Measurements from ENCODE around the gene SLC39A5. TPM values are rescaled to one million over a fixed set of nuclear protein-coding genes. Genes with fewer than 3 reads are reported as not detected.
"Not testable (repeated sequence)": the region's sequence is repeated elsewhere in the genome, so short reads cannot be mapped to it uniquely, and the experiment has no call there.

Gene SLC39A5
- total RNA-seq, 2 experiments from 2014 or later = 0.64 TPM; not detected in 1

DNA sequence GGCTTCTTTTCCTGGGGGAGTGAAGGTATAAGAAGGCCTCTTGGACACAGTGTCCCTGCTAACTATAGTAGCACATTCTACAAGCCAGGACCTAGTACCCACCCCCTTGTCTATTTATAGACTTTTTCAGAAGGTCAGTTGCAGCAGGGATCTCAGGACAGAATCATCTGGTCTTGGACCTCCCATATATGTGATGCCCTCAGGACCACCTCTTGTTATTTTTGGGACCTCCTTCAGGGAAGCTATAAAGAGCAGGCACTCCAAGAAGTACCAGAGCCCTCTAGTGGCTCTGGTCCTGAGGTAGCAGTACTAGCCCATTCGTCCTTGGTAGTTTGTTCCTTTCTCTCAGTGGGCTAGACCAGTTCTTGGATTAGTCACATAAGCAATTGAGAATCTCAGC lies 41.2 kb downstream of the SLC39A5 start:
- Mint-ChIP-seq H3K4me3 (no peak overlapping the region), H3K27me3 (no peaks in the 10 kb centered on the region), H3K9me3 (no peaks in the 10 kb centered on the region), H3K36me3 (ENCODE audit: low read depth) (peaks cover 41% of the 10 kb centered on the region), H3K4me1 (peaks cover 16% of the 10 kb centered on the region), H3K27ac (no peak overlapping the region)
- ChIA-PET CTCF (interaction anchor here (1.4 to 1.6 kb wide), 2 partner anchors 13 kb away, joined by 3 to 8 read pairs; partner anchors contain the start of gene ANKRD52), POLR2A (no interaction called here)
- no peak for DNase-seq

GRCh38 chr12:56272468-56272867 lies 42.6 kb downstream of the SLC39A5 start:
- H3K27ac Mint-ChIP-seq = not testable (repeated sequence)

GRCh38 chr12:56274299-56274698 lies 44.4 kb downstream of the SLC39A5 start:
- H3K9me3 Mint-ChIP-seq = no peaks in the 10 kb centered on the region
- CTCF ChIA-PET = interaction anchor here (0.6 to 0.7 kb wide), 2 partner anchors 85 to 151 kb away, joined by 3 read pairs; no protein-coding TSS in a partner anchor

More at GRCh38 chr12:56272468-56272867, 42.6 kb downstream of the SLC39A5 start:
- CTCF ChIA-PET, H3K27me3 Mint-ChIP-seq, H3K4me3 Mint-ChIP-seq, DNase-seq, H3K9me3 Mint-ChIP-seq, H3K4me1 Mint-ChIP-seq: not testable (repeated sequence)
- POLR2A ChIA-PET = interaction anchor here (0.6 kb wide), 1 partner anchor 342 kb away, joined by 5 read pairs; no protein-coding TSS in a partner anchor
- H3K36me3 Mint-ChIP-seq (ENCODE audit: low read depth) = peaks cover 46% of the 10 kb centered on the region

DNA sequence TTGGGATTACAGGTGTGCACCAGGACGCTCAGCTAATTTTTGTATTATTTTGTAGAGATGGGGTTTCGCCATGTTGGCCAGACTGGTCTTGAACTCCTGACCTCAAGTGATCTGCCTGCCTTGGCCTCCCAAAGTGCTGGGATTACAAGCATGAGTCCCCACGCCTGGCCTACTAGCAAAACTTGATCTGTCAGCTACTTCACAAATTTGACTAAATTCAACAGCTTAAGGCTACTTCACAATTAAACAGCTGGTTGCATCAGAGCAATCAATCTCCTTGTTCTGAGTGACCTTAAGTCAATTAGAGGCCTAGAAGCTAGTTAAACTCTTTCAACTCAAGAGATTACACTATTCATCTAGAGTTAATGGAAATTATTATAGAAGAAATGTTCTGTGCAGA lies 49.1 kb downstream of the SLC39A5 start:
- no peaks in the 10 kb centered on the region for H3K27me3 Mint-ChIP-seq
- H3K36me3 Mint-ChIP-seq (ENCODE audit: low read depth) = peaks cover 46% of the 10 kb centered on the region
- POLR2A ChIA-PET = no interaction called here

More at GRCh38 chr12:56274299-56274698, 44.4 kb downstream of the SLC39A5 start:
- no peak overlapping the region for H3K27ac Mint-ChIP-seq
- no peaks in the 10 kb centered on the region for H3K4me1 Mint-ChIP-seq
- POLR2A ChIA-PET = no interaction called here
- DNase-seq = no peak
- peaks cover 54% of the 10 kb centered on the region for H3K36me3 Mint-ChIP-seq (ENCODE audit: low read depth)
- H3K4me3 Mint-ChIP-seq = no peak overlapping the region
- H3K27me3 Mint-ChIP-seq = no peaks in the 10 kb centered on the region

GRCh38 chr12:56280849-56281248 lies 51.0 kb downstream of the SLC39A5 start:
- H3K4me1 Mint-ChIP-seq = no peaks in the 10 kb centered on the region
- no peak for DNase-seq
- H3K27ac Mint-ChIP-seq = no peak overlapping the region
- H3K4me3 Mint-ChIP-seq = no peak overlapping the region
- H3K9me3 Mint-ChIP-seq = no peaks in the 10 kb centered on the region
- H3K27me3 Mint-ChIP-seq = no peaks in the 10 kb centered on the region
- POLR2A ChIA-PET = no interaction called here
- CTCF ChIA-PET = interaction anchor here (1.0 kb wide), 1 partner anchor 292 kb away, joined by 3 read pairs; no protein-coding TSS in a partner anchor
- H3K36me3 Mint-ChIP-seq (ENCODE audit: low read depth) = peaks cover 42% of the 10 kb centered on the region

More for the DNA sequence above, 49.1 kb downstream of the SLC39A5 start:
- H3K27ac Mint-ChIP-seq = no peak overlapping the region
- H3K9me3 Mint-ChIP-seq = no peaks in the 10 kb centered on the region
- no peak overlapping the region for H3K4me3 Mint-ChIP-seq
- CTCF ChIA-PET = interaction anchor here (1.0 to 1.1 kb wide), 2 partner anchors 17 to 82 kb away, joined by 3 read pairs; no protein-coding TSS in a partner anchor
- no peak for DNase-seq
- no peaks in the 10 kb centered on the region for H3K4me1 Mint-ChIP-seq

GRCh38 chr12:56282030-56282429 lies 52.2 kb downstream of the SLC39A5 start:
- ChIA-PET CTCF (no interaction called here), POLR2A (no interaction called here)
- Mint-ChIP-seq H3K4me3 (no peak overlapping the region), H3K27me3 (no peaks in the 10 kb centered on the region), H3K9me3 (no peaks in the 10 kb centered on the region), H3K4me1 (peaks cover 3% of the 10 kb centered on the region), H3K27ac (no peak overlapping the region), H3K36me3 (ENCODE audit: low read depth) (peaks cover 43% of the 10 kb centered on the region)
- DNase-seq = no peak

DNA sequence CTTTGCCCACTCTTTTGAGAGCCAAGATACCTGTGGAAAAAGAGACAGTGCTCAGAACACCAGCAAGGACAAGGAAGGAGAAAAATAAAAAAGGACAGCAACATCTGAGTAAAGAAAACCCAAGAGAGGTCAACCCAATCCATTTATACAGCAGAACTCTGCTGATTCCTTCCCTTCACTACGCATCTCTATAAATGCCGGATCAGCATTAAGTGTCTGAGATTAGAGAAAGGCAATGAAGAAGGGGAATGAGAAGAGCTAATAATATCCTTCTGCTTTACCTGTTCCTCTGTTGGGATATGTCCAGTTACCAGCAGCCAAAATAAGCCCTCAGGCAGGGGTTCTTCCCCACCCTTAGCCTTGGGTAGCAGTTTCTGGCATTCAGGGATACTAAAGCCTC lies 52.7 kb downstream of the SLC39A5 start:
- Mint-ChIP-seq H3K27me3 (no peaks in the 10 kb centered on the region), H3K4me3 (no peak overlapping the region), H3K9me3 (no peaks in the 10 kb centered on the region), H3K36me3 (ENCODE audit: low read depth) (peaks cover 43% of the 10 kb centered on the region), H3K27ac (no peak overlapping the region), H3K4me1 (peaks cover 3% of the 10 kb centered on the region)
- ChIA-PET CTCF (interaction anchor here (1.0 kb wide), 1 partner anchor 14 kb away, joined by 4 read pairs; no protein-coding TSS in a partner anchor), POLR2A (no interaction called here)
- no peak for DNase-seq

DNA sequence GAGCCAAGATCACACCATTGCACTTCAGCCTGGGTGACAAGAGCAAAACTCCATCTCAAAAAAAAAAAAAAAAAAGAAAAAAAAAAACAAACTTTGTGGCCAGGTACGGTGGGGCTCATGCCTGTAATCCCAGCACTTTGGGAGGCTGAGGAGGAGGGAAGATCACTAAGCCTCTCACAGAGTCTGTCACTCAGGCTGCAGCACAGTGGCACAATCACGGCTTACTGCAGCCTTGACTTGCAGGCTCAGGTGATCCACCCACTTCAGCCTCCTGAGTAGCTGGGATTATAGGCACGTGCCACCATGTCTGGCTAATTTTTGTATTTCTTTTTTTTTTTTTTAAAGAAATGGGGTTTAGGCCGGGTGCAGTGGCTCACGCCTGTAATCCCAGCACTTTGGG lies 54.4 kb downstream of the SLC39A5 start:
- H3K4me3 Mint-ChIP-seq, DNase-seq, H3K27ac Mint-ChIP-seq, POLR2A ChIA-PET, H3K27me3 Mint-ChIP-seq, H3K9me3 Mint-ChIP-seq: not testable (repeated sequence)
- H3K4me1 Mint-ChIP-seq = peaks cover 10% of the 10 kb centered on the region
- CTCF ChIA-PET = interaction anchor here (0.6 to 1.4 kb wide), 5 partner anchors 14 to 337 kb away, joined by 3 to 6 read pairs (median 4); no protein-coding TSS in a partner anchor
- H3K36me3 Mint-ChIP-seq (ENCODE audit: low read depth) = peaks cover 38% of the 10 kb centered on the region

- H3K36me3 Mint-ChIP-seq (ENCODE audit: low read depth) = peaks cover 43% of the 10 kb centered on the region
These were observed 56.4 kb downstream of the SLC39A5 start for GRCh38 chr12:56286044-56286830.

More at GRCh38 chr12:56286044-56286830, 56.4 kb downstream of the SLC39A5 start:
- H3K4me1 Mint-ChIP-seq = peaks cover 26% of the 10 kb centered on the region
- DNase-seq = no peak
- POLR2A ChIA-PET = no interaction called here
- H3K27me3 Mint-ChIP-seq = no peaks in the 10 kb centered on the region
- H3K4me3 Mint-ChIP-seq = no peak overlapping the region
- peak overlapping the region; percentile 25 for H3K27ac Mint-ChIP-seq
- CTCF ChIA-PET = interaction anchor here (0.5 to 1.3 kb wide), 5 partner anchors 10 to 1391 kb away, joined by 3 to 6 read pairs (median 3); partner anchors contain the start of gene COQ10A
- H3K9me3 Mint-ChIP-seq = no peaks in the 10 kb centered on the region

Other genes with a start within 250 kb of the SLC39A5 start
- 1 to 10 TPM; 2.4 to 3.5 TPM for gene SUOX, start 232.8 kb upstream of the SLC39A5 start, total RNA-seq
- 10 to 100 TPM; 15.7 to 17.4 TPM for gene IKZF4, start 209.0 kb upstream of the SLC39A5 start, total RNA-seq
- gene RPS26, start 188.1 kb upstream of the SLC39A5 start, total RNA-seq = 10 to 100 TPM; 47.2 to 48.3 TPM
- gene ERBB3, start 149.9 kb upstream of the SLC39A5 start, total RNA-seq = 1 to 10 TPM; 1.3 to 1.5 TPM
- 100 to 1,000 TPM; 244 to 289 TPM for gene PA2G4, start 125.5 kb upstream of the SLC39A5 start, total RNA-seq
- 1,000 to 10,000 TPM; 3,940 to 4,815 TPM for gene RPL41, start 113.4 kb upstream of the SLC39A5 start, total RNA-seq
- gene ZC3H10, start 111.8 kb upstream of the SLC39A5 start, total RNA-seq = 1 to 10 TPM; 8.2 to 9.1 TPM
- 100 to 1,000 TPM; 367 to 399 TPM for gene ESYT1, start 101.8 kb upstream of the SLC39A5 start, total RNA-seq
- 10 to 100 TPM; 56.6 to 63.4 TPM for gene MYL6B, start 77.5 kb upstream of the SLC39A5 start, total RNA-seq
- gene MYL6, start 71.7 kb upstream of the SLC39A5 start, total RNA-seq = 1,000 to 10,000 TPM; 1,336 to 1,525 TPM
- gene SMARCC2, start 40.6 kb upstream of the SLC39A5 start, total RNA-seq = 100 to 1,000 TPM; 140 to 173 TPM
- 10 to 100 TPM; 30.1 to 31.6 TPM for gene RNF41, start 8.1 kb upstream of the SLC39A5 start, total RNA-seq
- 10 to 100 TPM; 56.7 to 63.5 TPM for gene NABP2, start 5.7 kb upstream of the SLC39A5 start, total RNA-seq
- gene ANKRD52, start 28.3 kb downstream of the SLC39A5 start, total RNA-seq = 10 to 100 TPM; 39.0 to 45.9 TPM
- 10 to 100 TPM; 15.3 to 17.1 TPM for gene COQ10A, start 36.9 kb downstream of the SLC39A5 start, total RNA-seq
- gene CS, start 70.3 kb downstream of the SLC39A5 start, total RNA-seq = 100 to 1,000 TPM; 177 to 201 TPM
- gene CNPY2, start 85.9 kb downstream of the SLC39A5 start, total RNA-seq = 100 to 1,000 TPM in 1 of 2 experiments, 10 to 100 TPM in 1; 96.2 to 105 TPM
- gene PAN2, start 103.9 kb downstream of the SLC39A5 start, total RNA-seq = 10 to 100 TPM; 76.9 to 78.9 TPM
- gene IL23A, start 108.8 kb downstream of the SLC39A5 start, total RNA-seq = 1 to 10 TPM; 6.1 to 8.0 TPM
- gene STAT2, start 130.1 kb downstream of the SLC39A5 start, total RNA-seq = 100 to 1,000 TPM; 391 to 398 TPM
- gene APOF, start 132.8 kb downstream of the SLC39A5 start, total RNA-seq = not detected
- 10 to 100 TPM; 59.5 to 63.6 TPM for gene TIMELESS, start 219.4 kb downstream of the SLC39A5 start, total RNA-seq
- gene MIP, start 224.6 kb downstream of the SLC39A5 start, total RNA-seq = not detected
- gene SPRYD4, start 238.5 kb downstream of the SLC39A5 start, total RNA-seq = 1 to 10 TPM; 3.8 to 3.9 TPM

All from activated CD4-positive, alpha-beta T cell treated with anti-CD3 and anti-CD28 coated beads, Interleukin-2, amount 10 ng/mL, durations not matched to agents 7 days and 5 days (primary cell).